ENCODE data around the gene IDNK. TPM values are rescaled to one million over a fixed set of nuclear protein-coding genes. Genes with fewer than 3 reads are reported as not detected.
A peak's percentile ranks its signal among the peaks of the same experiment; 100 is the strongest.

The IDNK gene
- total and polyA plus RNA-seq, 12 donors: 6.4 to 25.2 (median 13.5) TPM

DNA sequence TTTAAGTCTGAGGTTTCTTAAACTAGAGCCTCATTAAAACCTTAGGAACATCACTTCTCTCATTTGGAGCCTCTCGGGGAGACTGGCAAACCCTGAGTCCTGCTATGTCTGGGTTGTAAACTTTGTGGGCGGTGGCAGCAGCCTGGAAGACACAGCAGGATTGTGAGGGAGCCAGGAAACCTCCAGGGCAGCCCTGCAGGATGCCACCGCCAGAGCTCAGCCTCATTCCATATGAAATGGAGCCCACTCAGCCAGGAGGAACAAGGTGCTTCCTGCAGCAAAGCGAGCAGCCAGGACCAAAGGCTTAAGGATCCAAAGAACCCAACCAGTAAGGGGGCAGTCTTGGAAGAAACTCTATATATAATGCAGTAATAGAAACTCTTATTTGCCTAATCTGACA is 37.9 kb upstream of the IDNK start:
- no peaks in the 10 kb centered on the region for H3K36me3 ChIP-seq (replicated peaks in 1 of 2)
- H3K9me3 ChIP-seq (replicated peaks in 1 of 3): no peaks in the 10 kb centered on the region
- no peak overlapping the region for H3K27ac ChIP-seq
- TF ChIP-seq, protein P1, sequence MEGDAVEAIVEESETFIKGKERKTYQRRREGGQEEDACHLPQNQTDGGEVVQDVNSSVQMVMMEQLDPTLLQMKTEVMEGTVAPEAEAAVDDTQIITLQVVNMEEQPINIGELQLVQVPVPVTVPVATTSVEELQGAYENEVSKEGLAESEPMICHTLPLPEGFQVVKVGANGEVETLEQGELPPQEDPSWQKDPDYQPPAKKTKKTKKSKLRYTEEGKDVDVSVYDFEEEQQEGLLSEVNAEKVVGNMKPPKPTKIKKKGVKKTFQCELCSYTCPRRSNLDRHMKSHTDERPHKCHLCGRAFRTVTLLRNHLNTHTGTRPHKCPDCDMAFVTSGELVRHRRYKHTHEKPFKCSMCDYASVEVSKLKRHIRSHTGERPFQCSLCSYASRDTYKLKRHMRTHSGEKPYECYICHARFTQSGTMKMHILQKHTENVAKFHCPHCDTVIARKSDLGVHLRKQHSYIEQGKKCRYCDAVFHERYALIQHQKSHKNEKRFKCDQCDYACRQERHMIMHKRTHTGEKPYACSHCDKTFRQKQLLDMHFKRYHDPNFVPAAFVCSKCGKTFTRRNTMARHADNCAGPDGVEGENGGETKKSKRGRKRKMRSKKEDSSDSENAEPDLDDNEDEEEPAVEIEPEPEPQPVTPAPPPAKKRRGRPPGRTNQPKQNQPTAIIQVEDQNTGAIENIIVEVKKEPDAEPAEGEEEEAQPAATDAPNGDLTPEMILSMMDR (IDR thresholded peaks at IDR 0.05): no peak
- TF ChIP-seq POLR2A (IDR thresholded peaks at IDR 0.05): no peak
- no peak overlapping the region for H3K4me3 ChIP-seq
- DNase-seq: no peak
- intact Hi-C loops (cut with DNase I): no loop called here
- peaks cover 0 to 5% of the 10 kb centered on the region in 2 donors for H3K4me1 ChIP-seq (replicated peaks in 1 of 2)
- H3K27me3 ChIP-seq: no peaks in the 10 kb centered on the region
- 91 to 95% (median 93%) methylated on average over 3 to 4 of the region's 4 CpGs for WGBS, 4 donors

DNA sequence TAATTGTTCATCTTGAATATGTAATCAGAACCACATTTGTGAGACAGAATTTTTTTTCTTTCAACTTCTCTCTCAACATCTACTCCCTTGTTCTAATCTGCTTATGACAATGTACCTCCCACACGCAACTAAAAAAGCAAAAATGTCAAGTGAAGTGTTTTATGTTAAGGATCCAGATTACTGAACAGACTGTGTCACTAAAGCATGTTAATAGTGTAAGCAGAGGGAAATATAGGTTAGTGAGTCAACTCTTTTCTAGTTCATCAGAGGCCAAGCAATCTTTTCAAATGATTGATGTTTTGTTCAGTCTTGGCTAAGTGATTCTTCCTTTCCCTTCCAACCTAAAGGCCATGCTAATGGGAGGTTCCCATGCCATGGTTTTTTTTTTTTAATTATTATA is 34.7 kb upstream of the IDNK start:
- no peaks in the 10 kb centered on the region for H3K36me3 ChIP-seq (replicated peaks in 1 of 2)
- H3K27me3 ChIP-seq: no peaks in the 10 kb centered on the region
- no peak overlapping the region for H3K4me3 ChIP-seq
- no peaks in the 10 kb centered on the region for H3K9me3 ChIP-seq (replicated peaks in 1 of 3)
- TF ChIP-seq POLR2A (IDR thresholded peaks at IDR 0.05): no peak
- TF ChIP-seq, protein P1 (IDR thresholded peaks at IDR 0.05): no peak
- 30 to 59% (median 53%) methylated on average over 1 of the region's 1 CpG for WGBS, 4 donors
- H3K4me1 ChIP-seq (replicated peaks in 1 of 2): no peaks in the 10 kb centered on the region
- intact Hi-C loops (cut with DNase I): no loop called here
- no peak overlapping the region for H3K27ac ChIP-seq
- no peak for DNase-seq

DNA sequence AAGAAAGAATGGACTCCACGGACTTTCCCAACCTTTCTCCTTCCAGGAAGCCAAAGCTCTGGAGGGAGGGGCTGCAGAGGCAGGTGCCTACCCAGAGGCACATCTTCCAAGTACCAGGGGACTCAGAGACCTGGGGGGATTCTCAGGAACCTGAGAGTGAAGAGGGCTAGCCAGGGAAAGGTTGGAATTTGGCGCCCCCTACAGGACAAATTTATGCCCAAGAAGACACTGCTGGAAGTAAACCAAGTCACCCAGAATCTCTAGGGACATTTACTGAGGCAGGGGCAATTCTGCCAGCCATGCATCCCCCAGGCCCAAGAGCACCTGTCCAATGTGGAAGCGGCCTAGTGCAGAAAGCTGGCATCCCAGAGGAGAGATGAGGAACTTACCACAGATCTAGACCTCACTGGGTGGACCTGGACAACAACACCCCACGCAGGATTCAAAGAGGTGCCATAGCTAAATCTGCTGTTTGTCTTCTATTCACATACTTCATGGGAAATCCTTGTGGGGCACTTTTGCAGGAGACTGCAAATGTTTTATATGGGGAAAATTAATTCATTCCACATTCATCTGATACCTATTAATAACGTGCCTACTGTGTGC is 25.9 kb upstream of the IDNK start:
- Histone ChIP-seq H3K9me3 (replicated peaks in 1 of 3) (no peaks in the 10 kb centered on the region), H3K4me1 (replicated peaks in 1 of 2) (no peaks in the 10 kb centered on the region), H3K27ac (no peak overlapping the region), H3K4me3 (no peak overlapping the region), H3K36me3 (replicated peaks in 1 of 2) (no peaks in the 10 kb centered on the region), H3K27me3 (no peaks in the 10 kb centered on the region)
- peak; percentile 25 to 72 (median 51) for DNase-seq
- intact Hi-C loops (cut with DNase I): no loop called here
- no peak for TF ChIP-seq POLR2A (IDR thresholded peaks at IDR 0.05)
- TF ChIP-seq, protein P1 (IDR thresholded peaks at IDR 0.05): peak; percentile 46 to 74 (median 63)
- 44 to 61% (median 54%) methylated on average over 5 of the region's 5 CpGs for WGBS, 4 donors

DNA sequence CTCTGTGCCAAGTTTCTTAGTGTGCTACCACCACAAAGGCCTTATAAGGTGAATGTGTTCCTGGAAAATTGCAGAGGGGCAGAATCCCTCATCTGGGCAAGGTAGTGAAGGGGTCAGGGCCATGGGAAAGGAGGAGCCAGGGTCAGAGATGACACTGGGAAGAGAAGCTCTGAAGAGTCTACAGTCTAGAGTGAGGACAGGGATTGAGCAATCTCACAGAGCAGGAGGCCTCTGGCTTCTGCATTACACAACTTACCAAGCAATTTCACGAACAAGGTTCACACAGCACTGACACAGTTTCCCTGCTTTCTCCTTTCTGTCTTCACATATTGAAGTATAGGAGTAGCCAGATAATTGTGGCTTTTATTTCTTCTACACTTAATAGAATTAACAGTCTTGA is 24.5 kb upstream of the IDNK start:
- H3K27ac ChIP-seq: no peak overlapping the region
- intact Hi-C loops (cut with DNase I): no loop called here
- H3K4me1 ChIP-seq (replicated peaks in 1 of 2): no peaks in the 10 kb centered on the region
- WGBS, 4 donors: 26 to 41% (median 33%) methylated on average over 1 of the region's 1 CpG
- DNase-seq: peak in 6 of 7 donors; percentile 19 to 58 (median 28)
- H3K27me3 ChIP-seq: no peaks in the 10 kb centered on the region
- no peaks in the 10 kb centered on the region for H3K9me3 ChIP-seq (replicated peaks in 1 of 3)
- TF ChIP-seq, protein P1 (IDR thresholded peaks at IDR 0.05): no peak
- no peak for TF ChIP-seq POLR2A (IDR thresholded peaks at IDR 0.05)
- no peak overlapping the region for H3K4me3 ChIP-seq
- no peaks in the 10 kb centered on the region for H3K36me3 ChIP-seq (replicated peaks in 1 of 2)

Measured in adrenal gland (tissue), 12 donors.